HepG2 (cell line): ENCODE data around the gene SMAD3. TPM values are rescaled to one million over a fixed set of nuclear protein-coding genes. Genes with fewer than 3 reads are reported as not detected.

ENCODE experiments used
- CENPT ChIP-seq: sonication (generic); formaldehyde crosslinking; IDR thresholded peaks from 2 replicates; pipeline ENCODE4 v1.8.0; 2022; ENCODE audit warnings: low read depth, mild to moderate bottlenecking, moderate library complexity, missing genetic modification reagents
- E2F5 ChIP-seq: sonication (generic); formaldehyde crosslinking; conservative IDR thresholded peaks from 2 replicates; pipeline ENCODE4 v1.4.0; 2020; ENCODE audit warnings: missing genetic modification reagents
- EED ChIP-seq: sonication (generic); formaldehyde crosslinking; IDR thresholded peaks from 2 replicates; pipeline ENCODE4 v1.5.0; 2020; ENCODE audit warnings: mild to moderate bottlenecking, missing genetic modification reagents
- ELF4 ChIP-seq: sonication (generic); formaldehyde crosslinking; IDR thresholded peaks from 2 replicates; pipeline ENCODE4 v1.5.0; 2020; ENCODE audit warnings: missing genetic modification reagents, mild to moderate bottlenecking, moderate library complexity, borderline replicate concordance
- FOXM1 ChIP-seq: sonication (generic); formaldehyde crosslinking; IDR thresholded peaks from 2 replicates; pipeline ENCODE4 v1.5.0; 2020; ENCODE audit warnings: missing genetic modification reagents
- HNF4A ChIP-seq: sonication (generic); formaldehyde crosslinking; IDR thresholded peaks from 2 replicates; pipeline ENCODE4 v1.4.0; 2020; ENCODE audit warnings: missing genetic modification reagents
- LRRFIP1 ChIP-seq: sonication (generic); formaldehyde crosslinking; conservative IDR thresholded peaks from 2 replicates; pipeline ENCODE4 v1.4.0; 2020; ENCODE audit warnings: missing genetic modification reagents
- NFIB ChIP-seq: sonication (generic); formaldehyde crosslinking; IDR thresholded peaks from 2 replicates; pipeline ENCODE4 v1.9.0; 2021; ENCODE audit warnings: missing genetic modification reagents, mild to moderate bottlenecking, borderline replicate concordance
- POLR2AphosphoS5 ChIP-seq: IDR thresholded peaks from 2 replicates; pipeline ENCODE4 v1.6.1; 2012; ENCODE audit warnings: low read depth, low read length
- RARA ChIP-seq: IDR thresholded peaks from 2 replicates; pipeline ENCODE4 v1.6.1; 2016; ENCODE audit warnings: missing genetic modification reagents, missing compliant biosample characterization
- SCMH1 ChIP-seq: sonication (generic); formaldehyde crosslinking; IDR thresholded peaks from 2 replicates; pipeline ENCODE4 v1.9.0; 2021; ENCODE audit warnings: missing genetic modification reagents, mild to moderate bottlenecking, borderline replicate concordance
- SP140L ChIP-seq: sonication (generic); formaldehyde crosslinking; IDR thresholded peaks from 2 replicates; pipeline ENCODE4 v1.4.0; 2020; ENCODE audit warnings: missing genetic modification reagents, borderline replicate concordance
- SP4 ChIP-seq: sonication (generic); formaldehyde crosslinking; IDR thresholded peaks from 2 replicates; pipeline ENCODE4 v1.8.1; 2023; ENCODE audit warnings: mild to moderate bottlenecking, missing genetic modification reagents
- TARDBP ChIP-seq: sonication (generic); formaldehyde crosslinking; IDR thresholded peaks from 2 replicates; pipeline ENCODE4 v1.8.0; 2022; ENCODE audit warnings: mild to moderate bottlenecking, missing genetic modification reagents
- TCF7 ChIP-seq: sonication (generic); IDR thresholded peaks from 2 replicates; pipeline ENCODE4 v1.6.1; 2016; ENCODE audit warnings: antibody characterized with exemption, low read depth
- TEAD3 ChIP-seq: optimal IDR thresholded peaks from 2 replicates; pipeline ENCODE3; 2016; ENCODE audit warnings: borderline replicate concordance
- THAP7 ChIP-seq: sonication (generic); formaldehyde crosslinking; IDR thresholded peaks from 2 replicates; pipeline ENCODE4 v1.8.1; 2023; ENCODE audit warnings: mild to moderate bottlenecking, missing genetic modification reagents
- ZC3H4 ChIP-seq: sonication (generic); formaldehyde crosslinking; IDR thresholded peaks from 2 replicates; pipeline ENCODE4 v1.4.0; 2020; ENCODE audit warnings: missing genetic modification reagents, borderline replicate concordance
- ZNF12 ChIP-seq: sonication (generic); formaldehyde crosslinking; IDR thresholded peaks from 2 replicates; pipeline ENCODE4 v1.5.0; 2020; ENCODE audit warnings: missing genetic modification reagents
- ZNF3 ChIP-seq: IDR thresholded peaks from 2 replicates; pipeline ENCODE4 v1.7.0; 2017; ENCODE audit warnings: inconsistent platforms
- ZNF446 ChIP-seq: sonication (generic); formaldehyde crosslinking; IDR thresholded peaks from 2 replicates; pipeline ENCODE4 v1.5.0; 2020; ENCODE audit warnings: mild to moderate bottlenecking, missing genetic modification reagents
- ZNF598 ChIP-seq: sonication (generic); formaldehyde crosslinking; IDR thresholded peaks from 2 replicates; pipeline ENCODE4 v1.5.1; 2020; ENCODE audit warnings: mild to moderate bottlenecking, missing genetic modification reagents, borderline replicate concordance
- ZNF629 ChIP-seq: sonication (generic); formaldehyde crosslinking; conservative IDR thresholded peaks from 2 replicates; pipeline ENCODE4 v1.5.0; 2020; ENCODE audit warnings: missing genetic modification reagents
- ZNF746 ChIP-seq: sonication (generic); formaldehyde crosslinking; IDR thresholded peaks from 2 replicates; pipeline ENCODE4 v1.8.0; 2022; ENCODE audit warnings: mild to moderate bottlenecking, missing genetic modification reagents
- ZNF777 ChIP-seq: sonication (generic); formaldehyde crosslinking; IDR thresholded peaks from 2 replicates; pipeline ENCODE4 v1.4.0; 2020; ENCODE audit warnings: missing genetic modification reagents
- ZSCAN21 ChIP-seq: sonication (generic); formaldehyde crosslinking; IDR thresholded peaks from 2 replicates; pipeline ENCODE4 v1.8.0; 2022; ENCODE audit warnings: mild to moderate bottlenecking, missing genetic modification reagents, moderate library complexity, borderline replicate concordance
- polyA plus RNA-seq, 8 experiments: library from polyadenylated mRNA; depleted of rRNA in 3 of 8; stranded (reverse) in 7 of 8; unstranded in 1 of 8; fragments of >200 nt; fragmentation: Illumina TruSeq in 4 of 8; extraction: Trizol in 4 of 8; gene quantifications; 2 replicates each; pipeline versions ENCODE4 v1.2.1 to v1.2.3, GENCODE V29; 2011 to 2016; ENCODE audit warnings: low read depth in 4 of 8, missing spikeins in 1 of 8, mixed read lengths in 1 of 8; ENCODE audit not compliant: insufficient read depth in 1 of 8
- total RNA-seq, 5 experiments: library from RNA; depleted of rRNA; stranded (reverse); fragments of >200 nt; fragmentation: Illumina TruSeq; extraction: Trizol; gene quantifications; 2 replicates each; pipeline ENCODE4 v1.2.3, GENCODE V29; 2016; ENCODE audit warnings: low read depth in 1 of 5

The SMAD3 gene
- total and polyA plus RNA-seq, 2 of the 13 experiments (the other 11 are each of a cell fraction or from before 2014, with no cell fraction given): 8.6 to 56.3 TPM

GRCh38 chr15:67064607-67065530 is 533 bp upstream of the SMAD3 start (continued):
- TF ChIP-seq POLR2AphosphoS5 (peak; percentile 26; the same call in 1 of the 2 replicates), SP4 (CRISPR knock-in tag) (no peak), ELF4 (no peak), ZC3H4 (peak; percentile 80; the same call in 1 of the 2 replicates), EED (CRISPR knock-in tag) (no peak), ZNF12 (no peak), FOXM1 (CRISPR knock-in tag) (no peak), TEAD3 (CRISPR knock-in tag) (no peak), SCMH1 (CRISPR knock-in tag) (no peak), ZNF3 (CRISPR knock-in tag) (no peak), TCF7 (no peak), NFIB (no peak), RARA (CRISPR knock-in tag) (peak; percentile 29; the same call in 1 of the 2 replicates), TARDBP (CRISPR knock-in tag) (no peak), ZNF746 (no peak; the same call in 1 of the 2 replicates), ZNF629 (CRISPR knock-in tag) (peak; percentile 27; the same call in 1 of the 2 replicates), ZSCAN21 (CRISPR knock-in tag) (peak; percentile 36; the same call in 1 of the 2 replicates), LRRFIP1 (CRISPR knock-in tag) (no peak), THAP7 (CRISPR knock-in tag) (no peak), SP140L (CRISPR knock-in tag) (no peak), ZNF446 (CRISPR knock-in tag) (no peak), ZNF598 (CRISPR knock-in tag) (no peak), HNF4A (CRISPR knock-in tag) (peak; percentile 38), E2F5 (0 out of 2 replicates have a peak, but pooled peaks have one; percentile 35), CENPT (CRISPR knock-in tag) (no peak), ZNF777 (CRISPR knock-in tag) (peak; percentile 62; the same call in 1 of the 2 replicates)
